Fibroblast of pulmonary artery (primary cell): Measurements from ENCODE around the gene SNRPA.

Experiments
- DNase-seq: peaks from one replicate; pipeline ENCODE4 v3.0.0-alpha.2; 2010; ENCODE audit warnings: low read depth
- H3K4me3 ChIP-seq: replicated peaks from 2 replicates; pipeline ENCODE4 v1.5.1; 2011; ENCODE audit warnings: low read depth, mild to moderate bottlenecking, control low read depth, low read length, moderate library complexity
- CTCF ChIP-seq: IDR thresholded peaks from 2 replicates; pipeline ENCODE4 v1.5.1; 2011; ENCODE audit warnings: mild to moderate bottlenecking, control low read depth, low read length, inconsistent platforms; ENCODE audit errors: missing control alignments

The SNRPA gene

DNA sequence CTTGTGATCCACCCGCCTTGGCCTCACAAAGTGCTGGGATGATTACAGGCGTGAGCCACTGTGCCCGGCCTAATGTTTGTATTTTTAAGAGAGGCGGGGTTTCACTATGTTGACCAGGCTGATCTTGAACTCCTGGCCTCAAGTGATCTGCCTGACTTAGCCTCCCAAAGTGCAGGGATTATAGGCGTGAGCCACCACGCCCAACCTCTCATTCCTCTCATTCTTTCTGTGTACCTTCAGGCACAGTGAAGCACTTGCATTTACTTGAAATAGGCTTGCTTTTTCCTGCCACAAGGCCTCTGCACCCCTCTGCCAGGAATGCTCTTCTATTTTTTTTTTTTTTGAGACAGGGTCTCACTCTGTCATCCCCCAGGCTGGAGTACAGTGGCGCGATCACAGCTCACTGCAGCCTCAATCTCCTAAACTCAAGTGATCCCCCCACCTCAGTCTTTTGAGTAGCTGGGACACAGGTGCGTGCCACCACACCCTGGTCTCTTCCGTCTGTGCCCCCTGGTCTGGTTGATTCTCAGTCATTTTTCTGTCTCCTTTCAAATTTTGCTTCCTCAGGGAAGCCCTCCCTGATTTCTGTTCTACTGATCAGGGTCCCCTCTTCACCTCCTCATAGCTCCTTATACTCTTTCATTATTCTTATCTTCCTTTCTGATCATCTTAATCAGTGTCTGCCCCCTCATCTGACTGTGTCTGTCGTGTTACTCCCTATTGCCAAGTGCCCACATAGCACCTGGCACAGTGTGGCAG lies 15.8 kb upstream of the SNRPA start:
- no peak overlapping the region for H3K4me3 ChIP-seq
- no peak for DNase-seq
- TF ChIP-seq CTCF: no peak

DNA sequence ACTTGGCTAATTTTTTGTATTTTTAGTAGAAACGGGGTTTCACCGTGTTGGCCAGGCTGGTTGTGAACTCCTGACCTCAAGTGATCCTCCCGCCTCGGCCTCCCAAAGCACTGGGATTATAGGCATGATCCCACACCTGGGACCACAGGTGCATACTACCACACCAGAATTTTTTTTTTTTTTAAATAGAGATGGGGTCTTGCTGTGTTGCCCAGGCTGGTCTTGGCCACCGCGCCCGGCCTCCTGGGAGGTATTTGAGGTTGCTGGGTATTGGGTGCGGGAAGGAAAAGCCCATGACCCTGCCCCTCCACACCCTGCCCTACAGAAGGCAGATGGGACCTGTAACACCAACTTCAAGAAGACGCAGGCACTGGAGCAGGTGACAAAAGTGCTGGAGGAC lies 14.3 kb upstream of the SNRPA start:
- TF ChIP-seq CTCF: no peak
- no peak for DNase-seq
- H3K4me3 ChIP-seq: no peak overlapping the region

- no peak for TF ChIP-seq CTCF
- no peak for DNase-seq
- no peak overlapping the region for H3K4me3 ChIP-seq
Measured at GRCh38 chr19:40737102-40737644, 13.8 kb upstream of the SNRPA start.

DNA sequence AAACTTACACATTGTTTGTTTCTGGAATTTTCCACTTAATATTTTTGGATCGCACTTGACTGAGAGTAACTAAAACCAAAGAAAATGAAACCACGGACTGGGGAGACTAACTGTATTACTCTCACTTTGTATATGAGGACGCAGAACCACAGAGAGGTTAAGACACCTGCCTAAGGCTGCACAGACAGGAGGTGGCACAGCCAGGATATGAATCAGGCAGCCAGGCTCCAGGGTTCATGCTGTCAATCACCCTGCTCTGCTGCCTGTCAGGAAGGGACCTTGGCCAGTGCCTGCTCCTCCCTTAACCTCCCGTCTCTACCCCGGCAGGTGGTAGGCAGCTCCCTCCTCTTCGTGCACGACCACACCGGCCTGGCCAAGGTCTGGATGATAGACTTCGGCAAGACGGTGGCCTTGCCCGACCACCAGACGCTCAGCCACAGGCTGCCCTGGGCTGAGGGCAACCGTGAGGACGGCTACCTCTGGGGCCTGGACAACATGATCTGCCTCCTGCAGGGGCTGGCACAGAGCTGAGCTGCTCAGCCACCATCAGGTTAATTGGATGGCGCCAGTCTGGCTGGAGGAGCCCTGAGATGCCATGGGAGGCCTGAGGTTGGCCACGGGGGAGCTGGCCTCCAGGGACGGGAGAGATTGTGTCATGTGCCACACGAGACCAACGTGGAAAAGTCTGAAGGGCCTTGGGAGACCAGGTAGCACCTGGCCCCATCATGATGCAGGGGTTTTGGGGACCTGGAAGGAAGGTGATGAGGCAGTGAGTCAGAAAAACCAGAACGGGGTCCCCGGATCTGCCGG lies 11.8 kb upstream of the SNRPA start:
- DNase-seq: no peak

DNA sequence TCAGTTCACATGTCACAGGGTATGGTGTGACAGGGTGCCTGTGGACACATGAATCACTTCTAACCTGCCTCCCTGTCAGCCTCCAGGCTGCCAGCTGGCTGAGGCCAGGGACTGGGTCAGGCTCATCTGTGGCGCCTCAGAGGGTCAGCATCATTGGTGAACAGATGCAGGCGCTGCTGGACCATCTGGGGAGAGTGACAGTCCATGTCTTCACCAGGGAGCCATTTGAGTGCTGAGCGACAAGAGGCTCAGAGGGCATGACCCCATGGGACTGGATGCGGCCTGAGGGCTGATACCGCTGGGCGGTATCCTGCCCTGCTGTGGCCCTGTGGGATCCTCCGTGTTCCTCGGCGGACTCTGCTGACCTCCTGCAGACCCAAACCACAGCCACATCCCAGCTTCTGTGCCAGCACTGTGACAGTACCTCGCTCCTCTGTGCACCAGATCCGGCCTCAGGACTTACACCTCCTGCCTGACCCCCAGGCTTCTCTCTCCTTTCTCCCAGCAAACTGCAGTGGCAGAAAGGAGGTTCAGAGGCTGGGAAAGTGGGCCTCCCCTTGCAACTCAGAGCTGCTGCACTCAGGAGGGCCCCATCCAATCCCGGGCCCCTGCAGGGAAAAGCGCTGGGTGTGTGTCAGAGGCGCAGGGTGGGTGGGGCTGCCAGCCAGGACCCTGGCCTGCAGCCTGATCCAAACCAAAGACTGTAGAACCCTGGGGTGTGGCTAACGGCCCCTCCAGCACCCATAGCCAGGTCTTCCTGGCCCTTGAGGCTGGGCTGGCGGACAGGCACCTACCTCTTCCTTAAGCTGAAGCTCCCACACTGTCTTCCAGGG lies 10.9 kb upstream of the SNRPA start:
- DNase-seq: no peak
- no peak overlapping the region for H3K4me3 ChIP-seq
- TF ChIP-seq CTCF: no peak

More for the DNA sequence above, 11.8 kb upstream of the SNRPA start:
- H3K4me3 ChIP-seq: no peak overlapping the region
- no peak for TF ChIP-seq CTCF

DNA sequence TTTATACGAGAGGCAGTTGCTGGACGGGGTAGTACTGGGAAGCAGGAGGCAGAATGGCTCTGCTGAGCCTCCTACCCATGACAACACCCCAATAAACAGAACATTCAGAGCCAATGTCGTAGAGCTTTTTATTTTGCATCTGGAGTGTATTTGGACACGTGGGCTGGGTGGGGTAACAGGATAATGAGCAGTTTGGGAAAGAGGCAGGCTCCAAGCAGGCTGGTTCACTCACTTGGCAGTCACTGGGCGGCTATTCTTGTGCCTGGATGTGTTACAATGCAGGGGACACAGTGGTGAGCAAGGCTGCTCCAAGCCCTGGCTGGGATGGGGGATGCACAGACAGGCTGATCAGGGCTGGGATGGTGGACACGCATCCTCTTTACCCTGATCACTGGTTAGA lies 10.3 kb upstream of the SNRPA start:
- DNase-seq: no peak

More for the DNA sequence above, 10.3 kb upstream of the SNRPA start:
- H3K4me3 ChIP-seq: no peak overlapping the region
- TF ChIP-seq CTCF: no peak
